Myocyte (in vitro differentiated cells): ENCODE data around the gene TOX3. TPM values are rescaled to one million over a fixed set of nuclear protein-coding genes. Genes with fewer than 3 reads are reported as not detected.

Experiments used
- DNase-seq: peaks from one replicate; pipeline ENCODE4 v3.0.0-alpha.2; 2012; ENCODE audit warnings: low read depth
- total RNA-seq: library from RNA; depleted of rRNA; stranded (reverse); fragments of >200 nt; gene quantifications from 2 replicates; pipeline ENCODE4 v1.2.3, GENCODE V29; 2014

TOX3 gene
- total RNA-seq, 1 donor from 2014 or later: not detected

DNA sequence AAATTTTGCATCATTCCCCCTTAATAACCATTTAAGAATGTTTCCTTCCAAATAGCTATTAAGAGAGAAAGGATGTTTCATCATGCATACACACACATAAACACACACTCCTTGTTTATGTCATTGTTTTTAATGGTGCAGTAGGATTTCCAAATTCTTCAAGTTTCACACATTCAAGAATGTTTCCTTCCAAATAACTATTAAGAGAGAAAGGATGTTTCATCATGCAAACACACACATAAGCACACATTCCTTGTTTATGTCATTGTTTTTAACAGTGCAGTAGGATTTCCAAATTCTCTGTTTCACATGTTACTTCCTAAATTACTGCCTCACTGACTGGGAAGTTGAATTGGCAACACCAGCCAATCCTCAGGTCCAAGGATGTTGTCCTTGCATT, 7.8 kb downstream of the TOX3 start:
- DNase-seq: no peak

- DNase-seq: no peak
Measured at GRCh38 chr16:52538511-52538910, 8.4 kb downstream of the TOX3 start.

DNA sequence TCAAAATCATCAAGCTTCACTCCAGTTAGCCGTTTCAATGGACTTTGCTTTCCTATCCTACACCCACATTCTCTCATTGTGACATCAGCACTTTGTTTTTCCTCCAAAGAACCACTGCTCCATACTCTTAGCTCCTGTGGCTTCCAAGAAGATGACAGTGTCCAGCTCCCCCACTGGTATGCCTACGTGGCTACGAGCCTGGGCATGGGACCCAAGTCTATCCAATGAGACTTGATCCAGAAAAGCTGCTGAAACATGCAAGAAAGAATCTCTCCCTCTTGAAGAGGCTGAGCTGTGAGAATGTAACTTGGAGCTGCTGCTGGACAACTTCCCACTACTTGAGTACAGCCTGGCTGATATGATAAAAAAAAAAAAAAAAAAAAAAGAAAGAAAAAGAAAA, 9.4 kb downstream of the TOX3 start:
- DNase-seq: no peak

GRCh38 chr16:52535076-52535475, 11.9 kb downstream of the TOX3 start:
- DNase-seq: no peak

GRCh38 chr16:52533296-52533695, 13.6 kb downstream of the TOX3 start:
- DNase-seq: no peak

DNA sequence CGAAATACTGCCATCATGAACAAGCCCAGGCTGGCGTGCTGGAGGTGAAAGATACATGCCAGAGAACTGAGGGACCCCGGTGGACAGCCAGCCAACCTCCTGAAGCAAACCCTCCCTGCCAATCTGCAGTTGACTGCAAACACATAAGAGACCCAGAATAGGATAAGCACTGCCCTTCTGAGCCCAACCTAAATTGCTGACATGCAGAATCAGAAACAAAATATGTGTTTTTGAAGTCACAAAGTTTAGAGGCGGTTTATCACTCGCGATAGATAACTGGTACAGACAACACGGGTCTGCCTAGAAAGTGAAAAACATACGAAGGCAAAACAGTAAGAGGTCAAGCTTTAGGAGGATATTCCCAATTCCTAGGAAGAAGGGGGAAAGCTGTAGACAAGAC, 14.6 kb downstream of the TOX3 start:
- no peak for DNase-seq

- no peak for DNase-seq
Measured at GRCh38 chr16:52529226-52529625, 17.7 kb downstream of the TOX3 start.

- no peak for DNase-seq
Measured at GRCh38 chr16:52528393-52529065, 18.4 kb downstream of the TOX3 start.

DNA sequence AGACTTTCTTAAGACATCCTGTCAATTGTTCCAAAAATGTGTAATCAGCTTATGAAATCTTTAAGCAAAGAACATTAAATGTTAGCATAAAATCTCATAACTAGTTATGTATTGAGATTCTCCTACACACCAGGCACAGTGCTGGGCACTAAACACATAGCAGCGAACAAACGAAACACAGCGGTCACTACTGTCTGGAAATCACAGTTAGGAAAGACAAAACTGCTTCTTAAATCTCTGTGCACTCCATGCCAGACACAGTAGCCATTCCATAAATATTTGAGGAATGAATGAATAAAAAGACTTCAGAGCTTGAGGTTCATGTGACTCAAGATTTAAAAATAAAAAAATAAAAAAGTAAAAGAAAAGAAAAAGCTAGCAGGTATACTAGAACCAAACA, 20.1 kb downstream of the TOX3 start:
- no peak for DNase-seq

GRCh38 chr16:52526116-52526828, 20.7 kb downstream of the TOX3 start:
- DNase-seq: no peak

GRCh38 chr16:52521570-52521969, 25.4 kb downstream of the TOX3 start:
- no peak for DNase-seq

- no peak for DNase-seq
Measured at GRCh38 chr16:52518884-52519283, 28.1 kb downstream of the TOX3 start.

DNA sequence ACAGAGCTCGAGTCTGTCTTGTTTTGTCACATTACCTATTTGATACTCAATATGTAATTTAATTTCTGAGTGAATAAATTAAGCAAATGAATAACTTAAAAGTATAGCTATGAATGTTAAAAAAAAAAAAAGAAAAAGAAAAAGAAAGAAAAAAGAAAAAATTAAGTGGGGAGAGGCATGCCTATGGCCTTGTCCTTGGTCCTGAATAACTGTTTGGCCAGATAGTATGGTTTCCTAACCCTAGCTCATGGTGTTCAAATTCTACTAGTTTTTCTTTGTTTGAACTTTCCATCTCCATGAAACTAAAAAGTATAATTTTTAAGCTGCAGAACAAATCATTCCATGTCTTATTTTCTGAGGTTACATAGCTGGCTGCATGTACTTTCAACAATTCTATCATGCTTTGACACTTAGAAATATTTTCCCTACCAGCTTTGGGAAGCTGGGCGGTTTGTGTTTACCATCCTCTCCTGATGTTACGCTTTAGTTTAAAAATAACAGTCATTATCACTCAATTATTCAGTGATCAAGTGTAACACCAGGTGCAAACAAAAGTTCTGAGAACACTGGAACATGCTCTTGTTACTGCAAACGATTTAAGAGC, 31.8 kb downstream of the TOX3 start:
- DNase-seq: no peak

- no peak for DNase-seq
Measured at GRCh38 chr16:52512297-52512987, 34.5 kb downstream of the TOX3 start.

GRCh38 chr16:52501746-52502145, 45.2 kb downstream of the TOX3 start:
- no peak for DNase-seq

DNA sequence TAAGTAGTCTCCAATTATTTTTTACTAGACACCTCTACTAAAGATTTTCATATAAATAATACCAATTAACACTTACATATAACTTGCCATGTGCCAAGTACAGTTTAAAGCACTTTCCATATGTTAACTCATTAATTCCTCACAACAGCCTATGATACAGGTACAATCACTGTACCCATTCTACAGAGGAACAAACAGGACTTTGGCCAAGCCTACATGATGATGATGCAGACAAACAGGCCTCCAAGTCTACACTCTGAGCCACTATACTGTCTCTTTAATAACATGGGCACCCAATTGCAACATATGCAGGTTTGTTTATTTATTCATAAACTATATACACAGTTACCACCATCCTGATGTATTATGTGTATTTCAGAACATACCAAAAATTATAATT, 46.0 kb downstream of the TOX3 start:
- no peak for DNase-seq

DNA sequence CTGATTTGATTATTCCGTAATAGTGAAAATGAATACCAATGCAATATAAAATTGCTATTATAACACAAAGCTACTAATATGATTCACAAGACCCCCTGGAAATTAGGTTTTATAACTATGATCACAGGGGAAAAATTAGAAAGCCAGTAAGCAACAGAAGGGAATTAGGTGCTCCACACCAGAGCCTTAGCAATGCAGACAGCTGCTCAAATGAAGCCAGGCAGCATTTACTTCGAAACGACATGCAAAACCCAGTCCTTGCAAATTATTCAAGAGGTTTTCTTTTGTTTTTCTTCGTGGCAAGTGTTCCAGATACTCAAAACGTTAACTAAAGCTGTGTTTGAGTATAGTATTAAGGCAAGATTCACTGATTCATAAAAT, 47.9 kb downstream of the TOX3 start:
- no peak for DNase-seq

DNA sequence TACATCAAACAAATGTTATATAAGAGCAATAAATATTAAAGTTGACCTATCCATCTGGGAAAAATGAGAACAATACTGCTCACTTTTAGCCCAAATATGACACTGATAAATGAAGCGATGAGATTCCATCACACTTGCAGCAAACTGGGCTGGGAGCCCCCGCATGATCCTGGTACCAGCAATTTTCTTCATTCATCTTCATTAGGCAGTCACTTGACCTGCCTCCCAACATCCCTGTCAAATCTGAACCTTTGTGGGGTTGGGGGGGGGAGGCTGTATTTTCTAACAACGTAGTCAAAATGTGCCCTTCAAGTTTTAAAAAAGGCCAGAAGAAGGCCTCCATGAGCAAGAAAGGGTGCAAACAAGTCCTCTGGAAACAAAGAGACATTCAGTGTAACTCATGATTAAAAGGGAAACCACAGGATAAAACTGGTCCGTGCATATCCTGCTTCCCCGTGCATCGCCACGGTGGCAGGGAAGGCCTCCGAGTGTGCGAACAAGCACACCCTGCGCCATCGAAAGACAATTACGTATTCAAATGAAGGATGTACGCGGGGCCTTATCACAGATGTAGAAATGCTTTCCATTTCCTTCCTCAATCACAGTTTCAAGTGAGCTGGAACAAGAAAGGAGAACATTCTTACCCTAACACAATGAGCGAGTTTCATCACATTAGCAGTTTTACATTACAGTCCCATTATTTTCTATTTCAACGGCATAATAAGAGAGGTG, 48.4 kb downstream of the TOX3 start:
- DNase-seq: no peak

GRCh38 chr16:52497067-52497816, 49.7 kb downstream of the TOX3 start:
- no peak for DNase-seq

DNA sequence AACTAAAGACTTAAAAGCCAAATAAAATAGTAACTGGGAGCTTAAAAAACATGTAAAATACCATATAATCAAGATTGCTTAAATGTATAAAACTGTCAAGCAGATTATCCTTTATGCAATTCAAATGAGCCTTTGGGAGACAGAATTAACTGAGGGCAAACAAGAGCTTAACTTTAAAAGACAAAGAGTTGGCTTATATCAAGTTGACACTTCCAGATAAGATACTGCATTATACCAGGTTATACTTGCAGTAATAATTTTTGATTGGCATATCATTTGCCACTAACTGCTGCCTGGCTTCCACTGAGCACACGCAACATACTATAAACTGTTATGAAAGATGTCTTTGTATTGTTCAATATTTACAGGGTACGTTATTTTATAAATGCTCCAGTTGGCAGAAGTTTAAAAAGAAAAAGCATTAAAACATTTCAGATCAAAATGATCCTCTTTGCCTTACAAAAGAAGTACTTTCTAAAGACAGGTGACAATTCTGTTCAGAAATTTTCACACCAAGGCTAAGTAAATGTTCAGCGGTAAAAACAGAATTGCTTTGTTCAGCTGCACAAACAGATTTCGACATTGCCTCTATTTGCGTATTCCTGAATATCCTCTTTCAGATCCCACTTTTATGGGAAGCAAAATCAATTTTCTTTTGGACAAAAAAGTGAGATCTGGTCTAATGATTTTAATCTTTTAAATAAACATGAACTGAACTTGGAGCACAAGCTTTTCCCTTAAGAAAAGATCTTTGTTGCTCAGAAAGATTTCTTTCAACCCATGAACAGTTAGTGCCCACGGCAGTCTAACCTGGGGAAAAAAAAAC, 50.7 kb downstream of the TOX3 start:
- no peak for DNase-seq
